Fibroblast of villous mesenchyme (primary cell): ENCODE results near the gene NYAP2. TPM values are rescaled to one million over a fixed set of nuclear protein-coding genes. Genes with fewer than 3 reads are reported as not detected.

ENCODE experiments used
- DNase-seq: peaks from one replicate; pipeline ENCODE4 v3.0.0-alpha.2; 2010; ENCODE audit warnings: low read depth
- H3K4me3 ChIP-seq: 2 replicates; pipeline ENCODE4 v1.5.1; 2011; ENCODE audit warnings: low read depth, mild to moderate bottlenecking, low read length
- total RNA-seq: library from RNA; depleted of rRNA; stranded (reverse); fragments of >200 nt; gene quantifications from 2 replicates; pipeline ENCODE4 v1.2.3, GENCODE V29; 2012
- TF ChIP-seq, protein P1 (sequence below): IDR thresholded peaks from 2 replicates; pipeline ENCODE4 v1.5.1; 2012; ENCODE audit warnings: low read depth, mild to moderate bottlenecking, low read length; ENCODE audit not compliant: insufficient read depth

NYAP2 gene
- total RNA-seq, 1 donor = not detected

DNA sequence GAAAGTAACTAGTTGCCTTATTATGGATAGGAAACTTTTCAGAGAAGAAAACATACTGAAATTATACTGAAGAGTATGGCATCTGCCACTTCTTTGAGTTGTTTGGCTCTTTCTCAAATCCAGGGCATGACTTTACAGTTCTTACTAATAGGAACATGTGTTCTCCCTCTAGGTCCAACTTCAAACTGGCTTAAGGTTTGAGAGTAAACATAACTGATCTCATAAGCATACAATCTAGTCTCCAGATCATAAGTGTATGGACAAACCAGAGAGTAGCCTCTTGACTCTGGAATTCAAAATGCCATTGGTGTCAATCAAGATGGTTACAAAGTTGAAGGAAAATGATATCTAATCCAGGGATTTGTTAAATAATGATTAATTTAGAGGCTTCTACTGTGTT lies 101.5 kb downstream of the NYAP2 start:
- TF ChIP-seq, protein P1, sequence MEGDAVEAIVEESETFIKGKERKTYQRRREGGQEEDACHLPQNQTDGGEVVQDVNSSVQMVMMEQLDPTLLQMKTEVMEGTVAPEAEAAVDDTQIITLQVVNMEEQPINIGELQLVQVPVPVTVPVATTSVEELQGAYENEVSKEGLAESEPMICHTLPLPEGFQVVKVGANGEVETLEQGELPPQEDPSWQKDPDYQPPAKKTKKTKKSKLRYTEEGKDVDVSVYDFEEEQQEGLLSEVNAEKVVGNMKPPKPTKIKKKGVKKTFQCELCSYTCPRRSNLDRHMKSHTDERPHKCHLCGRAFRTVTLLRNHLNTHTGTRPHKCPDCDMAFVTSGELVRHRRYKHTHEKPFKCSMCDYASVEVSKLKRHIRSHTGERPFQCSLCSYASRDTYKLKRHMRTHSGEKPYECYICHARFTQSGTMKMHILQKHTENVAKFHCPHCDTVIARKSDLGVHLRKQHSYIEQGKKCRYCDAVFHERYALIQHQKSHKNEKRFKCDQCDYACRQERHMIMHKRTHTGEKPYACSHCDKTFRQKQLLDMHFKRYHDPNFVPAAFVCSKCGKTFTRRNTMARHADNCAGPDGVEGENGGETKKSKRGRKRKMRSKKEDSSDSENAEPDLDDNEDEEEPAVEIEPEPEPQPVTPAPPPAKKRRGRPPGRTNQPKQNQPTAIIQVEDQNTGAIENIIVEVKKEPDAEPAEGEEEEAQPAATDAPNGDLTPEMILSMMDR = no peak
- no peak for DNase-seq
- no peak overlapping the region for H3K4me3 ChIP-seq

DNA sequence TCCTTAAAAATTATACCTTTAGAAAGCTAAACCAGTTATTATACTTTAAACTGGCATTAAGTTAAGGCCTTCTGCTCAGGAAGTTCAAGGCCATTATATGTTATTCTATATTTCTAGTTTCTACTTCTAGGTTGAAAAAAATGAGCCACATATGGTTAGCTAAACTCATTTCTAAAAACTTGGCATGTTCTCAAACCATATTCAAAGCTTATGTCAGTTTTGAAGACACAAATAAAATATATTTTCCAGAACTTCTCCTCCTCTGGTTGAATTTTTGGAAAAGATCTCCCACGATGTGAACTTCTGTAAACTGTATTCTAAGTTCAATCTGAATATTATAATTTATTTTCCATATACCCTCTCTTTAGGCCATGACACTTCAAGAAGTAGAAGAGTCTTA lies 103.5 kb downstream of the NYAP2 start:
- TF ChIP-seq, protein P1 = no peak
- DNase-seq = no peak
- H3K4me3 ChIP-seq = no peak overlapping the region

DNA sequence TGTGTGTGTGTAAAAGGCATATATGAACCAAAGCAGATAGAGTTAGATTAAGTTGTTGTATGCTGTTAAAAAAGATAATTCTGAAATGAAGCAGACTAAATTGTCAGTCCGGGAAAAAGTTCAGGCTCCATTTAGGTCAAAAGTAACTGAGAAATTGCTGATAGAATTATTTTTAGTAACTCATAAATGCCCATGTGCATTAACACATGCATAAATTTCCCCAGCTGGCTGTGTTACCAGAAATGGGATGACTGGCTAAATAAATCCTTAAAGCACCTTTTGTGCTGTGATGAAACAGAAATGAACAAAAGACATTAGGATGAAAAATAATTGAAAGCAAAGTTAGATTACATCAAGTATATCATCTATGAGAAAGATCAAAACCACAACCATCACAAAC lies 111.3 kb downstream of the NYAP2 start:
- TF ChIP-seq, protein P1 = no peak
- no peak overlapping the region for H3K4me3 ChIP-seq
- peak; percentile 18 for DNase-seq

DNA sequence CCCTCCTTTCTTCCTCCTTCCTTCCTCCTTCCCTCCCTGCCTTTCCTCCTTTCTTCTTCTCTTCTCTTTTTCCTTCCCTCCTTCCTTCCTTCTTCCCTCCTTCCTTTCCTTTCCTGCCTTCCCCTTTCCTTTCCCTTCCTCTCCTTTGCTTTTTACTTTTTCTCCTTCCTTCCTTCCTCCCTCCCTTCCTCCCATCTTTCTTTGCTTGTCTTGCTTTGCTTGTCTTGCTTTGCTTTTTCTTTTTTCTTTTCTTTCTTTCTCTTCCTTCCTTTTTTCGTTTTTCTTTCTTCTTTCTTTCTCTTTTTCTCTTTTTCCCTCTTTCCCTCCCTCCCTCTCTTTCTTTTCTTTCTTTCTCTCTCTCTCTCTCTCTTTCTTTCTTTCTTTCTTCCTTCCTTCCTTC lies 113.0 kb downstream of the NYAP2 start:
- TF ChIP-seq, protein P1 = no peak
- no peak overlapping the region for H3K4me3 ChIP-seq
- no peak for DNase-seq

DNA sequence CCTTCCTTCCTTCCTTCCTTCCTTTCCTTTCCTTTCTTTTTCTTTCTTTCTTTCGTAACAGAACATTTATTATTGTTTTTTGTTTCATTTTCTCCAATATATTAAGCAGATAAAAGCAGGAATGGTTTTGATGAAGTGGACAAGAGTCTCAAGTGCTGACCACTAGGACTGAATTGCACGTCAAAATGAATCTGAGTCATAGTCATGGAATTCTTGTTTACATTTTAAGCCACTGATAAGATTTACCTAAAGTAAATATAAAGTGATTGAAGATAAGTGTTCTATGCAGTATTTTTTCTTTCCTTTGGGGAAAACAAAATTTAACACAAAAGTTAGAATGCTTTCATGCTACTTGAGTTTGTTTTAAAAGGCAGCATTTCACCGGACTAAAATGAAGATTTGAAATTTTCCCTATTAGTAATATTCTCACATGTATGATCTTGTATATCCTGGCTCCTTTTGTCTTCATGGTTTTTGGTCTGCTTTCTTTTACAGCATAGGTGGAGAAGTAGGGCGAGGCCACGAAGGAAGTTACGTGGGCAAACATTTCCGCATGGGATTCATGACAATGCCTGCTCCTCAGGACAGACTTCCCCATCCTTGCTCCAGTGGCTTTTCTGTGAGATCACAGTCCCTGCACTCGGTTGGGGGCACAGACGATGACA lies 113.5 kb downstream of the NYAP2 start:
- peak; percentile 73 for DNase-seq
- TF ChIP-seq, protein P1 = no peak
- no peak overlapping the region for H3K4me3 ChIP-seq

DNA sequence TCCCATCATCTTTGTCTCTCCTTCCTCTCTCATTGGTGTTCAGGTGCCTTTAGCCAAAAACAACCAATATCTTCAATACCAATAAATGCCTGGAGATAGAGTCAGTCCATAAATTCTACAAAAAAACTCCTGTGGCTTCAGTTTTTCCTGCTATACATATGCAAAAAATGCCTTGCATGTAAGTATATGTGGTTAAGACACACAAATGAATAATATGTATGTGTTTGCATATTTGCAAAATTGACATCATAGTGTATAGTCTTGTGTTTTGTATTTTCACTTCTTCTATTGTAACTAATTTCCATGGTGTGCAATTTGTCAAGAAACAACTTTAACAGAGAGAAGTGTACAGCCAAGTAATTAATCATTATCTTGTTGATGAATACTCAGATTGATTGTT lies 115.5 kb downstream of the NYAP2 start:
- H3K4me3 ChIP-seq = no peak overlapping the region
- DNase-seq = no peak
- TF ChIP-seq, protein P1 = no peak

DNA sequence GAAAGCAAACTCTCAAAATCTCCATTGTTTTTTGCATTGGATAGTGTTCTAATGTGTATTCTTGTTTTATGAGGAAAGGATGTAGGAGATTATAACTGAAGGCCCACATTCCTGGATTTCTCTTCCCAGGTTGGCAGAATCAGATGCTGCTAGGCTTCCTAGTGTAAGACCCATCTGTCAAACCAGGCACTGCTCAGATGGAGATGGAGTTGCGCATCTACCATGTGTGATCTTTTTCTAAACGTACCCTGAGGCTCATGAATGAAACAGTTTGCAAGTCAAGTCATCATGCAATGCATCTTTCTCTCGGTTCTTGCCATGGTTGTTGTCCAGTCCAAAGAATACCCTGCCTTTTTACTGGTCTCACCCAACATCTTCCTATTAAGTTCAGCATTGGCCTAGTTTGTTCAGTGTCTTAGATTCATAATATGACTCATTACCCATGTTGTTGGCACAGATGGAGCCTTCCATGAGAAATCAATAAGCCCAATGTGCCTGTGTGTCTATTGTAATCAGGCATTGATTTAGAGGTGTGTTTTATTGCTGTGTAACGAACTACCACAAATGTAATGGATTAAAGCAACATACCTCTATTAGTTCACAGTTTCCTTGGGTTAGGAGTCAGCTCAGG lies 127.4 kb downstream of the NYAP2 start:
- TF ChIP-seq, protein P1 = no peak
- H3K4me3 ChIP-seq = no peak overlapping the region
- no peak for DNase-seq
